ENCODE measurements around the gene C16orf82. TPM values are rescaled to one million over a fixed set of nuclear protein-coding genes. Genes with fewer than 3 reads are reported as not detected.

The C16orf82 gene
- total RNA-seq, 1 experiment from 2014 or later, result not detected

DNA sequence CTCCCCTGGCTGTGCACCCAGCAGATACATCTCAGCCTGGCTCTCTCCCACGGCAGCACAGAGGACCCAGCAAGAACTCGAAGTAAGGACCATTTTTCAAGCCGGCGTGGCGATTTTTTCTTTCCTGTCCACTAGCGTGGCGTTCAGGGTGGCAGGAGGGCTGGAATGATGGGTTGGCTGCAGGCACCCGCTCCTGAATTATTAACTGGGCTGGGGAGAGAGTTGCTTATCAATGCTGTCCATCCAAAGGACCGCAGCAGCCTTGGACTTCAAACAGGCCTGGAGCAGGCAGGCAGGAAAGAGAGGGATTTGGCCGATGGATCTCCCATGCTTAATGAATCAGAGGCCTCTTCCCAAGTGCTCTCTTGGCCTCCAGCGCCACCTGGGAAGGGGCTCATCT lies 7.0 kb downstream of the C16orf82 start:
- Mint-ChIP-seq H3K9me3 (ENCODE audit: low read depth, unreplicated experiment) (no peaks in the 10 kb centered on the region), H3K4me3 (ENCODE audit: low read depth, unreplicated experiment) (no peak overlapping the region), H3K27me3 (ENCODE audit: unreplicated experiment) (peaks cover 79% of the 10 kb centered on the region), H3K4me1 (ENCODE audit: low read depth, unreplicated experiment) (no peaks in the 10 kb centered on the region), H3K36me3 (ENCODE audit: insufficient read depth, unreplicated experiment) (peaks cover 5% of the 10 kb centered on the region), H3K27ac (ENCODE audit: unreplicated experiment) (no peak overlapping the region)
- intact Hi-C loops (cut with micrococcal nuclease; ENCODE audit: unreplicated experiment), result no loop called here
- no peak for TF ChIP-seq CTCF (IDR thresholded peaks at IDR 0.05; ENCODE audit: unreplicated experiment)
- no TSS peak for BruUV-seq (replicated peaks)
- no peak for DNase-seq
- CTCF ChIA-PET, result no interaction called here

GRCh38 chr16:27080895-27081294 lies 14.2 kb downstream of the C16orf82 start:
- peak; percentile 13 for DNase-seq
- intact Hi-C loops (cut with micrococcal nuclease; ENCODE audit: unreplicated experiment), result loop anchor here (1.0 to 10.0 kb wide), 3 partner anchors 156 to 376 kb away; no protein-coding TSS in a partner anchor
- peaks cover 91% of the 10 kb centered on the region for H3K27me3 Mint-ChIP-seq (ENCODE audit: unreplicated experiment)
- CTCF ChIA-PET, result no interaction called here
- H3K4me3 Mint-ChIP-seq (ENCODE audit: low read depth, unreplicated experiment), result no peak overlapping the region
- peak; percentile 49 for TF ChIP-seq CTCF (IDR thresholded peaks at IDR 0.05; ENCODE audit: unreplicated experiment)
- no peaks in the 10 kb centered on the region for H3K36me3 Mint-ChIP-seq (ENCODE audit: insufficient read depth, unreplicated experiment)
- BruUV-seq (replicated peaks), result no TSS peak
- H3K27ac Mint-ChIP-seq (ENCODE audit: unreplicated experiment), result no peak overlapping the region
- no peaks in the 10 kb centered on the region for H3K9me3 Mint-ChIP-seq (ENCODE audit: low read depth, unreplicated experiment)
- no peaks in the 10 kb centered on the region for H3K4me1 Mint-ChIP-seq (ENCODE audit: low read depth, unreplicated experiment)

- H3K27me3 Mint-ChIP-seq (ENCODE audit: unreplicated experiment), result peaks cover 85% of the 10 kb centered on the region
- intact Hi-C loops (cut with micrococcal nuclease; ENCODE audit: unreplicated experiment), result loop anchor here (10.0 kb wide), 2 partner anchors 159 to 281 kb away; no protein-coding TSS in a partner anchor
- no peaks in the 10 kb centered on the region for H3K4me1 Mint-ChIP-seq (ENCODE audit: low read depth, unreplicated experiment)
- H3K4me3 Mint-ChIP-seq (ENCODE audit: low read depth, unreplicated experiment), result no peak overlapping the region
- H3K27ac Mint-ChIP-seq (ENCODE audit: unreplicated experiment), result no peak overlapping the region
- BruUV-seq (replicated peaks), result no TSS peak
- H3K9me3 Mint-ChIP-seq (ENCODE audit: low read depth, unreplicated experiment), result no peaks in the 10 kb centered on the region
- no peak for DNase-seq
- no peak for TF ChIP-seq CTCF (IDR thresholded peaks at IDR 0.05; ENCODE audit: unreplicated experiment)
- CTCF ChIA-PET, result interaction anchor here (0.6 to 1.2 kb wide), 2 partner anchors 284 to 1823 kb away, joined by 3 to 4 read pairs; no protein-coding TSS in a partner anchor
- H3K36me3 Mint-ChIP-seq (ENCODE audit: insufficient read depth, unreplicated experiment), result no peaks in the 10 kb centered on the region
These were observed 17.1 kb downstream of the C16orf82 start for GRCh38 chr16:27083861-27084261.

DNA sequence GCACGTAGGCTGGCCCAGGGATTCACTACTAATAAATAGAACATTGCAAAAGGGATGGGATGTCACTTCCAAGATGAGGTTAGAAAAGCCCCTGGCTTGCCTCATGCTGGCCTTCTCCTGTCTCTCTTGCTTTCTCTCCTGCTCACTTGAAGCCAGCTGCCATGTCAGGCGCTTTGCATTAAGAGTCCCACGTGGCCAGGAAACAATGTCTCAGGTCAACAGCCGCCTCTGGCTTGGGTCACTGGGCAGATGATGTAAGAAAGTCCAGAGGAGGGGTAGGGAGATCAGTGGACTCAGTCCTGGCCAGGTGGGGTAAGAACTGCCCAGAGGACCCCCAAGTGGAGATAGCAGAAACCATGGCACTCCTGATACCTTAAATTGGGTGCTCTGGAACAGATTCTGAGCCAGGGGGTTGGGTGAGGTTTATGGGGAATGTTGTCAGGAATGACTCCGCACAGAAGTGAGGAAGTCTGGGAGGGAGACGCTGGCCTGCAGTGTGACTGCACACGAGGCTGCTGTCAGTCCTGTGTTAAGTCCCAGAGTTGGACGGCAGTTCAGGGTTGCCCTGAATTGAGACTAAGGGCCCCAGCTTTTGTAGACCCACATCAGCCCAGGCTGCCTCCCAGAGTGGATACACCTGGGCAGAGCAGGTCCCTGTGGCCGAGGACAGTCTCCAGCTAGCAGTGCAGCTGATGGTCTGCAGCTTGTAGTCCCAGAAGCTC lies 17.7 kb downstream of the C16orf82 start:
- no peaks in the 10 kb centered on the region for H3K9me3 Mint-ChIP-seq (ENCODE audit: low read depth, unreplicated experiment)
- intact Hi-C loops (cut with micrococcal nuclease; ENCODE audit: unreplicated experiment), result loop anchor here (10.0 kb wide), 2 partner anchors 160 to 280 kb away; no protein-coding TSS in a partner anchor

More for the DNA sequence above, 17.7 kb downstream of the C16orf82 start:
- peaks cover 79% of the 10 kb centered on the region for H3K27me3 Mint-ChIP-seq (ENCODE audit: unreplicated experiment)
- no TSS peak for BruUV-seq (replicated peaks)
- H3K4me3 Mint-ChIP-seq (ENCODE audit: low read depth, unreplicated experiment), result no peak overlapping the region
- no peak for DNase-seq
- H3K27ac Mint-ChIP-seq (ENCODE audit: unreplicated experiment), result no peak overlapping the region
- TF ChIP-seq CTCF (IDR thresholded peaks at IDR 0.05; ENCODE audit: unreplicated experiment), result no peak
- H3K4me1 Mint-ChIP-seq (ENCODE audit: low read depth, unreplicated experiment), result no peaks in the 10 kb centered on the region
- H3K36me3 Mint-ChIP-seq (ENCODE audit: insufficient read depth, unreplicated experiment), result no peaks in the 10 kb centered on the region
- CTCF ChIA-PET, result no interaction called here

Data from Calu3 (cell line).